Embryonic facial prominence (tissue), 1 donor: ENCODE results near the gene ALOX5AP.

Experiments used
- DNase-seq: peaks from one replicate; pipeline ENCODE4 v3.0.0-alpha.2; 2016; ENCODE audit errors: extremely low spot score

The ALOX5AP gene

GRCh38 chr13:30796631-30797601 is 61.6 kb downstream of the ALOX5AP start:
- DNase-seq: no peak

- DNase-seq: no peak
Observed at GRCh38 chr13:30797847-30798535, 62.6 kb downstream of the ALOX5AP start.

GRCh38 chr13:30798776-30799355 is 63.5 kb downstream of the ALOX5AP start:
- DNase-seq: no peak

GRCh38 chr13:30799356-30799824 is 64.0 kb downstream of the ALOX5AP start:
- no peak for DNase-seq

GRCh38 chr13:30800107-30800506 is 64.8 kb downstream of the ALOX5AP start:
- DNase-seq: no peak

GRCh38 chr13:30802501-30802900 is 67.2 kb downstream of the ALOX5AP start:
- DNase-seq: no peak

- no peak for DNase-seq
Observed at GRCh38 chr13:30802953-30803478, 67.7 kb downstream of the ALOX5AP start.

GRCh38 chr13:30803749-30804148 is 68.4 kb downstream of the ALOX5AP start:
- no peak for DNase-seq

- no peak for DNase-seq
Observed at GRCh38 chr13:30804474-30804873, 69.1 kb downstream of the ALOX5AP start.

- no peak for DNase-seq
Observed at GRCh38 chr13:30805132-30805537, 69.8 kb downstream of the ALOX5AP start.

- no peak for DNase-seq
Observed at GRCh38 chr13:30805603-30806011, 70.3 kb downstream of the ALOX5AP start.

- DNase-seq: no peak
Observed at GRCh38 chr13:30806784-30807183, 71.4 kb downstream of the ALOX5AP start.

- no peak for DNase-seq
Observed at GRCh38 chr13:30807392-30807791, 72.0 kb downstream of the ALOX5AP start.

GRCh38 chr13:30808600-30808999 is 73.3 kb downstream of the ALOX5AP start:
- no peak for DNase-seq

- no peak for DNase-seq
Observed at GRCh38 chr13:30809787-30810186, 74.4 kb downstream of the ALOX5AP start.

- no peak for DNase-seq
Observed at GRCh38 chr13:30810261-30810701, 74.9 kb downstream of the ALOX5AP start.

- DNase-seq: no peak
Observed at GRCh38 chr13:30810801-30811200, 75.5 kb downstream of the ALOX5AP start.
